Measurements from ENCODE around the gene TOMT. TPM values are rescaled to one million over a fixed set of nuclear protein-coding genes. Genes with fewer than 3 reads are reported as not detected.

TOMT gene
- total RNA-seq, 1 experiment from 2014 or later = not detected

DNA sequence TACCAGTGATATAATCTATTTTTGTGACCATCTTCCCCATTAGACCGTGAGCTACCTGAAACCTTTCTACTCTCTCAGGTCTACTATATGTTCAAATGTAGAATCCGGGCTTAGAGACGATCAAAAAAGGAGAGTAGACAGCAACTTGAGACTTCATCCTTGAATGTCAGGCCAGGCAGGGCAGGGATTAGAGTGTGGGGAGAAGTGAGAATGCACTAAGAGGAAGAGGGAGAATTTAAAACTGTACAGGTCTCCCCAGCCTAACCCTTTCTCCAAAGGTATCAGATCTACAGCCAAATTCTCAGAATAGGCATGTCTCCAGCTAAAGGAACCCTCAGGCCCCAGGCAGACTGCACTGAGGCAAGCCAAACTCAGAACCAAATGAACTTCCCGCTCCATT, 3.6 kb upstream of the TOMT start:
- TSS peak; percentile 67 for BruUV-seq (replicated peaks)
- intact Hi-C loops (cut with micrococcal nuclease) = loop anchor here (5.0 kb wide), 1 partner anchor 120 kb away; the partner anchor contains the start of gene INPPL1
- H3K4me2 ChIP-seq (ENCODE audit: low read length) = peak overlapping the region; percentile 90
- RAD21 ChIA-PET (ENCODE audit: low non-redundant PET in 1 of 2, low total read pairs in 2 of 2, uncharacterized antibody in 2 of 2, unreplicated experiment in 2 of 2) = interaction anchor here in 1 of 2 experiments (0.6 kb wide), 1 partner anchor 10 kb away, joined by 3 read pairs; the partner anchor contains the start of gene ANAPC15
- POLR2A ChIA-PET = no interaction called here
- peaks cover 36% of the 10 kb centered on the region for H3K79me2 ChIP-seq (ENCODE audit: insufficient read depth, low read length)
- H3K9me2 ChIP-seq (ENCODE audit: insufficient read depth) = no peaks in the 10 kb centered on the region
- CTCF ChIA-PET = no interaction called here
- H3K36me3 ChIP-seq (ENCODE audit: control insufficient read depth in 1 of 2, insufficient read depth in 2 of 2, low read length in 2 of 2) = peaks cover 11 to 18% of the 10 kb centered on the region in 2 experiments; a peak in 3 of 4 replicates
- no peaks in the 10 kb centered on the region for H3K27me3 ChIP-seq (ENCODE audit: insufficient read depth, low read length)
- H4K20me1 ChIP-seq (ENCODE audit: insufficient read depth) = no peaks in the 10 kb centered on the region
- TF ChIP-seq YY1 (IDR thresholded peaks at IDR 0.05; ENCODE audit: extremely low read depth, insufficient replicate concordance, low read depth, low read length) (no peak), ELF1 (IDR thresholded peaks at IDR 0.05; ENCODE audit: borderline replicate concordance, low read depth) (no peak), JUND (IDR thresholded peaks at IDR 0.05) (no peak), ZNF274 (IDR thresholded peaks at IDR 0.05; ENCODE audit: low read depth, low read length) (no peak), CBX3 (IDR thresholded peaks at IDR 0.05; ENCODE audit: low read depth) (no peak), POLR2A (IDR thresholded peaks at IDR 0.05; ENCODE audit: borderline replicate concordance, extremely low read depth, insufficient read depth, insufficient read length) (no peak), SP1 (IDR thresholded peaks at IDR 0.05; ENCODE audit: low read depth) (no peak), CEBPB (IDR thresholded peaks at IDR 0.05; ENCODE audit: low read depth) (no peak), TCF7L2 (IDR thresholded peaks at IDR 0.05; ENCODE audit: borderline replicate concordance, extremely low read depth, insufficient read depth, insufficient read length) (no peak), FOSL1 (IDR thresholded peaks at IDR 0.05; ENCODE audit: low read depth) (no peak), POLR2AphosphoS5 (IDR thresholded peaks at IDR 0.05; ENCODE audit: low read depth, low read length) (no peak), ZFX (IDR thresholded peaks at IDR 0.05) (no peak), EGR1 (IDR thresholded peaks at IDR 0.05; ENCODE audit: low read depth) (no peak), SRF (IDR thresholded peaks at IDR 0.05; ENCODE audit: low read depth) (no peak), EZH2 (IDR thresholded peaks at IDR 0.05) (no peak)
- TF ChIP-seq, protein P1, sequence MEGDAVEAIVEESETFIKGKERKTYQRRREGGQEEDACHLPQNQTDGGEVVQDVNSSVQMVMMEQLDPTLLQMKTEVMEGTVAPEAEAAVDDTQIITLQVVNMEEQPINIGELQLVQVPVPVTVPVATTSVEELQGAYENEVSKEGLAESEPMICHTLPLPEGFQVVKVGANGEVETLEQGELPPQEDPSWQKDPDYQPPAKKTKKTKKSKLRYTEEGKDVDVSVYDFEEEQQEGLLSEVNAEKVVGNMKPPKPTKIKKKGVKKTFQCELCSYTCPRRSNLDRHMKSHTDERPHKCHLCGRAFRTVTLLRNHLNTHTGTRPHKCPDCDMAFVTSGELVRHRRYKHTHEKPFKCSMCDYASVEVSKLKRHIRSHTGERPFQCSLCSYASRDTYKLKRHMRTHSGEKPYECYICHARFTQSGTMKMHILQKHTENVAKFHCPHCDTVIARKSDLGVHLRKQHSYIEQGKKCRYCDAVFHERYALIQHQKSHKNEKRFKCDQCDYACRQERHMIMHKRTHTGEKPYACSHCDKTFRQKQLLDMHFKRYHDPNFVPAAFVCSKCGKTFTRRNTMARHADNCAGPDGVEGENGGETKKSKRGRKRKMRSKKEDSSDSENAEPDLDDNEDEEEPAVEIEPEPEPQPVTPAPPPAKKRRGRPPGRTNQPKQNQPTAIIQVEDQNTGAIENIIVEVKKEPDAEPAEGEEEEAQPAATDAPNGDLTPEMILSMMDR (IDR thresholded peaks at IDR 0.05 in 2 of 3, conservative IDR thresholded peaks at IDR 0.05 in 1 of 3; ENCODE audit: borderline replicate concordance in 1 of 3, insufficient read depth in 1 of 3, low read depth in 2 of 3, low read length in 2 of 3) = no peak
- TF ChIP-seq, protein P2, sequence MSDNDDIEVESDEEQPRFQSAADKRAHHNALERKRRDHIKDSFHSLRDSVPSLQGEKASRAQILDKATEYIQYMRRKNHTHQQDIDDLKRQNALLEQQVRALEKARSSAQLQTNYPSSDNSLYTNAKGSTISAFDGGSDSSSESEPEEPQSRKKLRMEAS (IDR thresholded peaks at IDR 0.05) = no peak
- TF ChIP-seq, protein P3, sequence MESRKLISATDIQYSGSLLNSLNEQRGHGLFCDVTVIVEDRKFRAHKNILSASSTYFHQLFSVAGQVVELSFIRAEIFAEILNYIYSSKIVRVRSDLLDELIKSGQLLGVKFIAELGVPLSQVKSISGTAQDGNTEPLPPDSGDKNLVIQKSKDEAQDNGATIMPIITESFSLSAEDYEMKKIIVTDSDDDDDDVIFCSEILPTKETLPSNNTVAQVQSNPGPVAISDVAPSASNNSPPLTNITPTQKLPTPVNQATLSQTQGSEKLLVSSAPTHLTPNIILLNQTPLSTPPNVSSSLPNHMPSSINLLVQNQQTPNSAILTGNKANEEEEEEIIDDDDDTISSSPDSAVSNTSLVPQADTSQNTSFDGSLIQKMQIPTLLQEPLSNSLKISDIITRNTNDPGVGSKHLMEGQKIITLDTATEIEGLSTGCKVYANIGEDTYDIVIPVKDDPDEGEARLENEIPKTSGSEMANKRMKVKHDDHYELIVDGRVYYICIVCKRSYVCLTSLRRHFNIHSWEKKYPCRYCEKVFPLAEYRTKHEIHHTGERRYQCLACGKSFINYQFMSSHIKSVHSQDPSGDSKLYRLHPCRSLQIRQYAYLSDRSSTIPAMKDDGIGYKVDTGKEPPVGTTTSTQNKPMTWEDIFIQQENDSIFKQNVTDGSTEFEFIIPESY (IDR thresholded peaks at IDR 0.05; ENCODE audit: extremely low read depth, insufficient replicate concordance, low read length) = no peak
- peak overlapping the region; percentile 80 for H3K27ac ChIP-seq (ENCODE audit: low read depth, low read length)
- H2AFZ ChIP-seq (ENCODE audit: low read depth, low read length, poor library complexity, severe bottlenecking) = no peak overlapping the region
- H3K9ac ChIP-seq (ENCODE audit: low read length) = peak overlapping the region; percentile 95
- no peak for ATAC-seq
- H3K4me3 ChIP-seq (replicated peaks in 1 of 2; ENCODE audit: low read depth in 1 of 2, low read length in 2 of 2) = peak overlapping the region; percentile 89 to 99
- no peak for DNase-seq (ENCODE audit: low read depth, low spot score)
- peaks cover 11 to 18% of the 10 kb centered on the region in 2 experiments; a peak in 3 of 4 replicates for H3K4me1 ChIP-seq (ENCODE audit: control insufficient read depth in 1 of 2, insufficient read depth in 2 of 2, low read length in 2 of 2)
- no peaks in the 10 kb centered on the region for H3K9me3 ChIP-seq (ENCODE audit: control insufficient read depth in 1 of 2, insufficient read depth in 1 of 2, low read depth in 1 of 2, low read length in 2 of 2)

All from HCT116 (cell line).